ENCODE measurements around the gene XXYLT1. TPM values are rescaled to one million over a fixed set of nuclear protein-coding genes. Genes with fewer than 3 reads are reported as not detected.

XXYLT1 gene
- polyA plus RNA-seq, 1 donor (not counting 4 experiments of a cell fraction or from before 2014, with no cell fraction given): 11.1 TPM

DNA sequence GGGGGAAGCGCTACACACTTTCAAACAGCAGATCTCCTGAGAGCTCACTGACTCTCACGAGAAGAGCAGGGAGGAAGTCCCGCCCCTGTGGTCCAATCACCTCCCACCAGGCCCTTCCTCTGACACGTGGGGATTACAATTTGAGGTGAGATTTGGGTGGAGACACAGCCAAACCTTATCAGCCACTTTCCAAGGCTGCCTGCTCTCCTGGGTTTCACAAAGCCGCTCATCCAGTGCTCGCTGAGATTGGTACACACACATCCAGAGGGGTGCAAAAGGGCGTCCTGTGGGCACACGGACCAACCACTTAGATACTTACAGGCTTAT, 23.1 kb downstream of the XXYLT1 start:
- no peak overlapping the region for H3K9ac ChIP-seq (ENCODE audit: control insufficient read depth, extremely low read depth, insufficient read depth, low read length)
- H3K4me3 ChIP-seq (ENCODE audit: control insufficient read depth in 2 of 3, extremely low read depth in 1 of 3, insufficient read depth in 2 of 3, low read depth in 1 of 3, low read length in 3 of 3): no peak overlapping the region
- no peak for FAIRE-seq
- TF ChIP-seq, protein P1, sequence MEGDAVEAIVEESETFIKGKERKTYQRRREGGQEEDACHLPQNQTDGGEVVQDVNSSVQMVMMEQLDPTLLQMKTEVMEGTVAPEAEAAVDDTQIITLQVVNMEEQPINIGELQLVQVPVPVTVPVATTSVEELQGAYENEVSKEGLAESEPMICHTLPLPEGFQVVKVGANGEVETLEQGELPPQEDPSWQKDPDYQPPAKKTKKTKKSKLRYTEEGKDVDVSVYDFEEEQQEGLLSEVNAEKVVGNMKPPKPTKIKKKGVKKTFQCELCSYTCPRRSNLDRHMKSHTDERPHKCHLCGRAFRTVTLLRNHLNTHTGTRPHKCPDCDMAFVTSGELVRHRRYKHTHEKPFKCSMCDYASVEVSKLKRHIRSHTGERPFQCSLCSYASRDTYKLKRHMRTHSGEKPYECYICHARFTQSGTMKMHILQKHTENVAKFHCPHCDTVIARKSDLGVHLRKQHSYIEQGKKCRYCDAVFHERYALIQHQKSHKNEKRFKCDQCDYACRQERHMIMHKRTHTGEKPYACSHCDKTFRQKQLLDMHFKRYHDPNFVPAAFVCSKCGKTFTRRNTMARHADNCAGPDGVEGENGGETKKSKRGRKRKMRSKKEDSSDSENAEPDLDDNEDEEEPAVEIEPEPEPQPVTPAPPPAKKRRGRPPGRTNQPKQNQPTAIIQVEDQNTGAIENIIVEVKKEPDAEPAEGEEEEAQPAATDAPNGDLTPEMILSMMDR (optimal IDR thresholded peaks at IDR 0.05 in 1 of 3, IDR thresholded peaks at IDR 0.05 in 1 of 3, conservative IDR thresholded peaks at IDR 0.05 in 1 of 3; ENCODE audit: extremely low read depth in 1 of 3, insufficient read depth in 2 of 3, low read length in 3 of 3): no peak
- no peak for TF ChIP-seq EZH2 (IDR thresholded peaks at IDR 0.05; ENCODE audit: low read length)
- H2AFZ ChIP-seq (ENCODE audit: control insufficient read depth, low read length): no peak overlapping the region
- H3K36me3 ChIP-seq (ENCODE audit: control insufficient read depth in 2 of 2, extremely low read depth in 1 of 2, insufficient read depth in 2 of 2, low read length in 2 of 2): peaks cover 0 to 2% of the 10 kb centered on the region in 2 experiments
- no peaks in the 10 kb centered on the region for H3K9me1 ChIP-seq (ENCODE audit: control insufficient read depth, extremely low read depth, insufficient read depth, low read length)
- dilution Hi-C loops (cut with MboI; ENCODE audit: extremely low pct_ligation_motif_present, low sequenced_read_pairs): no loop called here
- H4K20me1 ChIP-seq (ENCODE audit: control insufficient read depth, extremely low read depth, insufficient read depth, low read length): no peaks in the 10 kb centered on the region
- H3K27me3 ChIP-seq (ENCODE audit: control insufficient read depth, extremely low read depth, insufficient read depth, low read length): no peaks in the 10 kb centered on the region
- no peaks in the 10 kb centered on the region for H3K4me1 ChIP-seq (ENCODE audit: control insufficient read depth, extremely low read depth, insufficient read depth, low read length)
- DNase-seq (ENCODE audit: low read depth, low spot score): no peak
- no peak overlapping the region for H3K4me2 ChIP-seq (ENCODE audit: control insufficient read depth, extremely low read depth, insufficient read depth, low read depth, low read length)
- H3K79me2 ChIP-seq (ENCODE audit: control insufficient read depth, insufficient read depth, low read length): peaks cover 8% of the 10 kb centered on the region
- H3K9me3 ChIP-seq (ENCODE audit: control insufficient read depth, low read depth, low read length): no peaks in the 10 kb centered on the region
- H3K27ac ChIP-seq (ENCODE audit: control insufficient read depth, insufficient read depth, low read length): no peak overlapping the region

DNA sequence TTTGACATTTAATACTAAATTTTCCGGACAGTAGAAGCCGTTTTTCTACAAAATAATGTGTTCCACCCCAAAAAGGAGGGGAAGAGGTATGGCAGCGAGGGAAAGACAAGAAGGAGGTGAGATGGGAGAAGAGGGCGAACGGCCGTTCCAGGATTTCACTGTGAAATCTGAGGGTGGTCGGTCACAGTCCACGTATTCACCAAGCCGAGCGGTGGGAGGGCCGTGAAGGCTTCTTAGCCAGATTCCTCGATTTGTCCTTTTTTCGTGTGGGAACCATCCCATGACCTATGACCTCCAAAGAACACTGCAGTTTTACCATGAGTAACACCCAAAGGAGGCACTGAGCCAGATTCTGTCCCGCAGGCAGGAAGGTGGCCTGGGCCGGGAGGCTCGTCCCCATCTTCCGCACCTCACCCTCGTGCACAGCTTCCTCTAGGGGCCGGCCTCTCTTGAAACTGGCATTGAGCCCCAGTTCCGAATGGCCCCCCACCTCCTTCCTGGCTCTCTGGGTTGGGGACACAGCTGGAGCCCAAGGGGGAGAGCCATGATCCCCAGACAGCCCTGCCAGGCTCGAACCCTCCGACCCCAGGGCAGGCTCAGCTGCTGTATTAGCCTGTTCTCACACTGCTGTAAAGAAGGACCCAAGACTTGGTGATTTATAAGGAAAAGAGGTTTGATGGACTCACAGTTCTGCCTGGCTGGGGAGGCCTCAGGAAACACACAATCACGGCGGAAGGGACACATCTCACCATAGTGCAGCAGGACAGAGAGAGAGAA, 23.7 kb downstream of the XXYLT1 start:
- Histone ChIP-seq H3K9me1 (ENCODE audit: control insufficient read depth, extremely low read depth, insufficient read depth, low read length) (no peaks in the 10 kb centered on the region), H3K4me2 (ENCODE audit: control insufficient read depth, extremely low read depth, insufficient read depth, low read depth, low read length) (no peak overlapping the region), H3K27ac (ENCODE audit: control insufficient read depth, insufficient read depth, low read length) (no peak overlapping the region), H3K9ac (ENCODE audit: control insufficient read depth, extremely low read depth, insufficient read depth, low read length) (no peak overlapping the region), H3K79me2 (ENCODE audit: control insufficient read depth, insufficient read depth, low read length) (peaks cover 8% of the 10 kb centered on the region), H2AFZ (ENCODE audit: control insufficient read depth, low read length) (no peak overlapping the region), H3K4me3 (ENCODE audit: control insufficient read depth in 2 of 3, extremely low read depth in 1 of 3, insufficient read depth in 2 of 3, low read depth in 1 of 3, low read length in 3 of 3) (no peak overlapping the region), H3K36me3 (ENCODE audit: control insufficient read depth in 2 of 2, extremely low read depth in 1 of 2, insufficient read depth in 2 of 2, low read length in 2 of 2) (peaks cover 0 to 2% of the 10 kb centered on the region in 2 experiments), H3K9me3 (ENCODE audit: control insufficient read depth, low read depth, low read length) (no peaks in the 10 kb centered on the region), H3K4me1 (ENCODE audit: control insufficient read depth, extremely low read depth, insufficient read depth, low read length) (no peaks in the 10 kb centered on the region), H3K27me3 (ENCODE audit: control insufficient read depth, extremely low read depth, insufficient read depth, low read length) (no peaks in the 10 kb centered on the region), H4K20me1 (ENCODE audit: control insufficient read depth, extremely low read depth, insufficient read depth, low read length) (no peaks in the 10 kb centered on the region)
- dilution Hi-C loops (cut with MboI; ENCODE audit: extremely low pct_ligation_motif_present, low sequenced_read_pairs): no loop called here
- FAIRE-seq (no peak), DNase-seq (ENCODE audit: low read depth, low spot score) (no peak)
- TF ChIP-seq EZH2 (IDR thresholded peaks at IDR 0.05; ENCODE audit: low read length): no peak
- TF ChIP-seq, protein P1 (optimal IDR thresholded peaks at IDR 0.05 in 1 of 3, IDR thresholded peaks at IDR 0.05 in 1 of 3, conservative IDR thresholded peaks at IDR 0.05 in 1 of 3; ENCODE audit: extremely low read depth in 1 of 3, insufficient read depth in 2 of 3, low read length in 3 of 3): no peak
